Camera-type eye (tissue), 1 donor: ENCODE data around the gene SMC2. TPM values are rescaled to one million over a fixed set of nuclear protein-coding genes. Genes with fewer than 3 reads are reported as not detected.

Source experiments
- total RNA-seq: library from RNA; depleted of rRNA; stranded (reverse); fragments of >200 nt; gene quantifications from one replicate; pipeline ENCODE4 v1.2.3, GENCODE V29; 2014

The SMC2 gene
- 24.8 TPM for total RNA-seq

DNA sequence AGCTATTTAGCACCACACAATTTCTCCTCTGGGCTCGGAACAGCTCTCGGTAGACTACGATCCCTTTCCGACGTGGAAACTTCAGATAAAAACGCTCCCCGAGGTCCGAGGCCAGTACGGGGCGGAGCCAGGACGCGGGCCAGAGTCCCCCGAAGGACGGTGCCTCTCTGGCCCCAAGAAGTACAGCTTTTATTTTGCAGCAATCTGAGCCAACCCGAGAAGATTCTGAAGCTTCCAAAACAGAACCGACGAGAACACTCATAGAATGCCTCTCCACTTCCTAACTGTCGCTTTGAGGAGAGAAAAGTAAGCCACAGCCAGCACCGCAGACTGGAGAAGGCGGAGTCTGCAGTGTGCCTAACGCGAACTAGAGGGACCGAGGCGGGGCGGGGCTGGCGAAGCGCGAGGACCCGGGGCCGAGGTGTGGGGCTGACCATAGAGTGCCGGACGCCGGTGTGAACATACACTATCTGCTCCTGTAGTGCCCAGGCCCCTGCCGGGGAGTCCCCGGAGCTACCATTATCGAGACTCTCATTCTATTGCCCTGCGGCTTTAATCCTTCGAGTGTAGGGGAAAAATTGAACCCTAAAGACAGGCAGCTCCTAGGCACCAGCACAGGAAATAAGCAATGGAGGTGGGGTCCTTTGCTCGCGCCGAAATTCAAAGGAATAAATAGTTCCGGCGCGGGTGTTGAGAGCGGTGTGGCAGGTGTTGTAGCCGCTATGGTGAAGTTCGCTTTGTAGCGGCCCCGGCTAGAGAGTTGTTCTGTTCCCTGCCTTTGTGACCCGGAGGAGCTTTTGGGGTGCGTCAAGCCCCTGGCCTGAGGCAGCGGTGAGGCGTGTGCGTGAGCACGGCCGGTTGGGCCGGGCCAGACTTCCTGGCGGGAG lies at the start of gene SMC2:
SMC2 (plus strand) TSS at position 663 of the 887 bp plus-strand sequence. CDS start 1,076 bp downstream, outside the sequence.

